ENCODE results near the gene LRP1B.

DNA sequence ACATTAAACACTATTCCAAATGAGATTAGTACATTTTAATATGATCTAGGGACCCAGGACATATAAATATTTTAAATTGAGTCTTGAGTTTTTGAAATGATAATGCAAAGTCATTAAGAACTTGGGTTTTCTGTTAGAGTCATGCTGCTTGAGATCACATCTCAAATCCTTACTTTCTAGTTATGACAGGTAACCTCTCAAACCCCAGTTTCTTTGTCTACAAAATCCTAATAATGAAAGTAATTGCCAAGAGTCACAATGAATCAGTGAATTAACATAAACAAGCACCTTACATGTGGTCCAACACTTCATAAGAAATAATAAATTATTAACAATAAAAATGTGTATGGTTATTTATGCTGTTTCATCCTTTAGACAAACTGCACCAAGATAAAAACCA, 607.6 kb downstream of the LRP1B start:
- TF ChIP-seq, protein P1, sequence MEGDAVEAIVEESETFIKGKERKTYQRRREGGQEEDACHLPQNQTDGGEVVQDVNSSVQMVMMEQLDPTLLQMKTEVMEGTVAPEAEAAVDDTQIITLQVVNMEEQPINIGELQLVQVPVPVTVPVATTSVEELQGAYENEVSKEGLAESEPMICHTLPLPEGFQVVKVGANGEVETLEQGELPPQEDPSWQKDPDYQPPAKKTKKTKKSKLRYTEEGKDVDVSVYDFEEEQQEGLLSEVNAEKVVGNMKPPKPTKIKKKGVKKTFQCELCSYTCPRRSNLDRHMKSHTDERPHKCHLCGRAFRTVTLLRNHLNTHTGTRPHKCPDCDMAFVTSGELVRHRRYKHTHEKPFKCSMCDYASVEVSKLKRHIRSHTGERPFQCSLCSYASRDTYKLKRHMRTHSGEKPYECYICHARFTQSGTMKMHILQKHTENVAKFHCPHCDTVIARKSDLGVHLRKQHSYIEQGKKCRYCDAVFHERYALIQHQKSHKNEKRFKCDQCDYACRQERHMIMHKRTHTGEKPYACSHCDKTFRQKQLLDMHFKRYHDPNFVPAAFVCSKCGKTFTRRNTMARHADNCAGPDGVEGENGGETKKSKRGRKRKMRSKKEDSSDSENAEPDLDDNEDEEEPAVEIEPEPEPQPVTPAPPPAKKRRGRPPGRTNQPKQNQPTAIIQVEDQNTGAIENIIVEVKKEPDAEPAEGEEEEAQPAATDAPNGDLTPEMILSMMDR (IDR thresholded peaks at IDR 0.05; ENCODE audit: low read length), result no peak
- no peak for TF ChIP-seq EZH2 (IDR thresholded peaks at IDR 0.05; ENCODE audit: borderline replicate concordance, low read length)
